Coronary artery (tissue), 2 donors: Measurements from ENCODE around the gene MMP23B.

ENCODE experiments used
- DNase-seq: peaks from one replicate; pipeline ENCODE4 v3.0.0-alpha.2; 2017; ENCODE audit warnings: low spot score
- H3K27ac ChIP-seq, 2 donors: fragments of 200-600 bp; sonication (generic); one replicate each; pipeline ENCODE4 v1.5.1; 2016 to 2019
- H3K4me3 ChIP-seq: fragments of 200-600 bp; sonication (generic); 2 replicates; pipeline ENCODE4 v1.5.1; 2016; ENCODE audit warnings: mild to moderate bottlenecking, moderate library complexity
- CTCF ChIP-seq: fragments of 200-600 bp; sonication (generic); IDR thresholded peaks from one replicate; pipeline ENCODE4 v1.5.1; 2019; ENCODE audit warnings: antibody characterized with exemption

The MMP23B gene

GRCh38 chr1:1622788-1623094, 9.2 kb upstream of the MMP23B start:
- no peak for TF ChIP-seq CTCF
- DNase-seq: no peak
- Histone ChIP-seq H3K4me3 (no peak overlapping the region), H3K27ac (no peak overlapping the region)

GRCh38 chr1:1623181-1623630, 8.8 kb upstream of the MMP23B start:
- DNase-seq: no peak
- H3K27ac ChIP-seq: no peak overlapping the region
- no peak overlapping the region for H3K4me3 ChIP-seq
- no peak for TF ChIP-seq CTCF

GRCh38 chr1:1623631-1624442, 8.1 kb upstream of the MMP23B start:
- H3K27ac ChIP-seq: no peak overlapping the region
- no peak for TF ChIP-seq CTCF
- H3K4me3 ChIP-seq: no peak overlapping the region
- no peak for DNase-seq

- H3K27ac ChIP-seq: no peak overlapping the region
- DNase-seq: no peak
Observed at GRCh38 chr1:1624443-1625403, 7.2 kb upstream of the MMP23B start.

GRCh38 chr1:1625404-1625775, 6.6 kb upstream of the MMP23B start:
- DNase-seq: no peak
- no peak overlapping the region for H3K27ac ChIP-seq
- no peak overlapping the region for H3K4me3 ChIP-seq
- TF ChIP-seq CTCF: no peak

More at GRCh38 chr1:1624443-1625403, 7.2 kb upstream of the MMP23B start:
- no peak overlapping the region for H3K4me3 ChIP-seq
- TF ChIP-seq CTCF: no peak

GRCh38 chr1:1625824-1626206, 6.2 kb upstream of the MMP23B start:
- Histone ChIP-seq H3K4me3 (no peak overlapping the region), H3K27ac (no peak overlapping the region)
- no peak for DNase-seq
- TF ChIP-seq CTCF: no peak
